ENCODE results near the gene HNF4A.

The HNF4A gene

GRCh38 chr20:44438782-44439181, 83.3 kb downstream of the HNF4A start:
- H2BK15ac ChIP-seq (replicated peaks; ENCODE audit: low read depth): no peak overlapping the region
- no peak overlapping the region for H2AK5ac ChIP-seq (ENCODE audit: low read length)
- H3K9ac ChIP-seq (ENCODE audit: low read length): no peak overlapping the region
- no peak overlapping the region for H3K23ac ChIP-seq (ENCODE audit: low read length)
- no peak overlapping the region for H3K4me2 ChIP-seq (ENCODE audit: low read length)
- no CpG with 5 or more reads among the region's 4 CpGs for WGBS (ENCODE audit: extremely low coverage, insufficient coverage, low lambda C conversion rate)
- no peak overlapping the region for H3K56ac ChIP-seq (ENCODE audit: low read length)
- no peak overlapping the region for H3K18ac ChIP-seq (ENCODE audit: low read length)
- no peak overlapping the region for H2BK120ac ChIP-seq (ENCODE audit: low read depth, low read length)
- H4K5ac ChIP-seq (ENCODE audit: low read length): no peak overlapping the region
- H3K27me3 ChIP-seq (ENCODE audit: insufficient read depth, low read length, poor library complexity): no peaks in the 10 kb centered on the region
- H2BK5ac ChIP-seq (ENCODE audit: low read length): no peak overlapping the region
- DNase-seq: no peak
- H3K4me3 ChIP-seq (ENCODE audit: low read length): no peak overlapping the region
- no peak overlapping the region for H3K27ac ChIP-seq (ENCODE audit: low read depth, low read length)
- H3K79me1 ChIP-seq (ENCODE audit: low read length): no peaks in the 10 kb centered on the region
- no peaks in the 10 kb centered on the region for H3K79me2 ChIP-seq (ENCODE audit: control insufficient read depth, insufficient read depth, low read length)
- H3K4ac ChIP-seq (ENCODE audit: low read depth, low read length): no peak overlapping the region
- H4K8ac ChIP-seq (ENCODE audit: low read depth, low read length): no peak overlapping the region
- H3K4me1 ChIP-seq (ENCODE audit: control insufficient read depth, low read depth, low read length): peaks cover 1% of the 10 kb centered on the region
- no peaks in the 10 kb centered on the region for H3K36me3 ChIP-seq (ENCODE audit: control insufficient read depth, insufficient read depth, low read length)

- no peak overlapping the region for H2BK5ac ChIP-seq (ENCODE audit: low read length)
- H3K79me2 ChIP-seq (ENCODE audit: control insufficient read depth, insufficient read depth, low read length): no peaks in the 10 kb centered on the region
- H3K9ac ChIP-seq (ENCODE audit: low read length): no peak overlapping the region
- no peak overlapping the region for H3K4me2 ChIP-seq (ENCODE audit: low read length)
- no peaks in the 10 kb centered on the region for H3K79me1 ChIP-seq (ENCODE audit: low read length)
- no peak overlapping the region for H3K18ac ChIP-seq (ENCODE audit: low read length)
- no peak overlapping the region for H2AK5ac ChIP-seq (ENCODE audit: low read length)
- H3K23ac ChIP-seq (ENCODE audit: low read length): no peak overlapping the region
- H4K8ac ChIP-seq (ENCODE audit: low read depth, low read length): no peak overlapping the region
- no peaks in the 10 kb centered on the region for H3K36me3 ChIP-seq (ENCODE audit: control insufficient read depth, insufficient read depth, low read length)
- no peak overlapping the region for H3K27ac ChIP-seq (ENCODE audit: low read depth, low read length)
- H3K4ac ChIP-seq (ENCODE audit: low read depth, low read length): no peak overlapping the region
- no CpG with 5 or more reads among the region's 2 CpGs for WGBS (ENCODE audit: extremely low coverage, insufficient coverage, low lambda C conversion rate)
- H2BK15ac ChIP-seq (replicated peaks; ENCODE audit: low read depth): no peak overlapping the region
- no peak for DNase-seq
- no peak overlapping the region for H3K4me3 ChIP-seq (ENCODE audit: low read length)
- no peak overlapping the region for H2BK120ac ChIP-seq (ENCODE audit: low read depth, low read length)
- H4K5ac ChIP-seq (ENCODE audit: low read length): no peak overlapping the region
- H3K27me3 ChIP-seq (ENCODE audit: insufficient read depth, low read length, poor library complexity): no peaks in the 10 kb centered on the region
- no peak overlapping the region for H3K56ac ChIP-seq (ENCODE audit: low read length)
- H3K4me1 ChIP-seq (ENCODE audit: control insufficient read depth, low read depth, low read length): peaks cover 1% of the 10 kb centered on the region
Measured at GRCh38 chr20:44439318-44439717, 83.8 kb downstream of the HNF4A start.

GRCh38 chr20:44442298-44443070, 87.0 kb downstream of the HNF4A start:
- WGBS (ENCODE audit: extremely low coverage, insufficient coverage, low lambda C conversion rate): no CpG with 5 or more reads among the region's 12 CpGs
- Histone ChIP-seq H3K4me1 (ENCODE audit: control insufficient read depth, low read depth, low read length) (peaks cover 1% of the 10 kb centered on the region), H3K56ac (ENCODE audit: low read length) (peak overlapping the region; percentile 65), H3K4me3 (ENCODE audit: low read length) (no peak overlapping the region), H3K36me3 (ENCODE audit: control insufficient read depth, insufficient read depth, low read length) (no peaks in the 10 kb centered on the region), H4K5ac (ENCODE audit: low read length) (no peak overlapping the region), H4K8ac (ENCODE audit: low read depth, low read length) (no peak overlapping the region), H3K4me2 (ENCODE audit: low read length) (no peak overlapping the region), H3K79me2 (ENCODE audit: control insufficient read depth, insufficient read depth, low read length) (no peaks in the 10 kb centered on the region), H2BK15ac (replicated peaks; ENCODE audit: low read depth) (no peak overlapping the region), H3K18ac (ENCODE audit: low read length) (no peak overlapping the region), H2BK5ac (ENCODE audit: low read length) (no peak overlapping the region), H2AK5ac (ENCODE audit: low read length) (no peak overlapping the region), H3K9ac (ENCODE audit: low read length) (no peak overlapping the region), H3K79me1 (ENCODE audit: low read length) (no peaks in the 10 kb centered on the region), H3K23ac (ENCODE audit: low read length) (no peak overlapping the region), H3K4ac (ENCODE audit: low read depth, low read length) (no peak overlapping the region), H2BK120ac (ENCODE audit: low read depth, low read length) (no peak overlapping the region), H3K27ac (ENCODE audit: low read depth, low read length) (no peak overlapping the region), H3K27me3 (ENCODE audit: insufficient read depth, low read length, poor library complexity) (no peaks in the 10 kb centered on the region)
- no peak for DNase-seq

- Histone ChIP-seq H3K4me1 (ENCODE audit: control insufficient read depth, low read depth, low read length) (peaks cover 1% of the 10 kb centered on the region), H3K23ac (ENCODE audit: low read length) (no peak overlapping the region), H2BK5ac (ENCODE audit: low read length) (no peak overlapping the region), H3K18ac (ENCODE audit: low read length) (no peak overlapping the region), H3K56ac (ENCODE audit: low read length) (no peak overlapping the region), H2AK5ac (ENCODE audit: low read length) (no peak overlapping the region), H3K4me2 (ENCODE audit: low read length) (no peak overlapping the region), H3K79me1 (ENCODE audit: low read length) (no peaks in the 10 kb centered on the region), H3K27me3 (ENCODE audit: insufficient read depth, low read length, poor library complexity) (no peaks in the 10 kb centered on the region), H2BK15ac (replicated peaks; ENCODE audit: low read depth) (no peak overlapping the region), H3K27ac (ENCODE audit: low read depth, low read length) (no peak overlapping the region), H4K8ac (ENCODE audit: low read depth, low read length) (no peak overlapping the region), H3K79me2 (ENCODE audit: control insufficient read depth, insufficient read depth, low read length) (no peaks in the 10 kb centered on the region), H3K4me3 (ENCODE audit: low read length) (no peak overlapping the region), H3K9ac (ENCODE audit: low read length) (no peak overlapping the region), H4K5ac (ENCODE audit: low read length) (no peak overlapping the region), H3K4ac (ENCODE audit: low read depth, low read length) (no peak overlapping the region), H2BK120ac (ENCODE audit: low read depth, low read length) (no peak overlapping the region), H3K36me3 (ENCODE audit: control insufficient read depth, insufficient read depth, low read length) (no peaks in the 10 kb centered on the region)
- no peak for DNase-seq
- WGBS (ENCODE audit: extremely low coverage, insufficient coverage, low lambda C conversion rate): no CpG with 5 or more reads among the region's 6 CpGs
Measured at GRCh38 chr20:44445742-44446710, 90.5 kb downstream of the HNF4A start.

DNA sequence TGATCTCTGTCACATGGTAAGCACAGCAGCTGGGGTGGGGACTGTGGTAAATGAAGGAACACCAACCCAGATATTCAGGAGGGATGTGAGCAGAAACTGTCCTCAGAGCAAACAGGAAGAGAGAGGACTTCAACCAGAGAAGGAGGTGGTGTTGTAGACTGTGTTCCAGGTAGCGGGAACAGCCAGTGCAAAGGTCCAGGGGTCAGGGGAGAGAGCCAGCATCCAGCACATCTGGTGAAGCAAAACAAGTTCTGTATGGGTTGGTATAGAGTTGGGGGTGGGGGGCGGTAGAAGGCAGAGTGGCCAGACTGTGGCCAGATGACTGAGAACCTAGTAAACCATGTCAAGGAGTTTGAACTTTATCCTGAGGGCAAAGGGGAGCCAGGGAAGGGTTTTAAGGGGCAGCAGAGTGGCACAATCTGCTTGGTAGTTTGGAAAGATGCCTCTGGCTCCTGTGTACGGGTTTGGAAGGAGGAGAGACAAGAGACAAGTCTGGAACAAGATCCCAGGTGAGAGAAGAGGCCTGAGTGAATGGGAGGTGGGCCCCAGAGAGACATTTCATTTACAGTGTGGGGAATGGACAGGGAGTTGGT, 92.4 kb downstream of the HNF4A start:
- no peak overlapping the region for H3K4ac ChIP-seq (ENCODE audit: low read depth, low read length)
- no peak overlapping the region for H3K4me2 ChIP-seq (ENCODE audit: low read length)
- H3K4me3 ChIP-seq (ENCODE audit: low read length): no peak overlapping the region
- H3K4me1 ChIP-seq (ENCODE audit: control insufficient read depth, low read depth, low read length): peaks cover 1% of the 10 kb centered on the region
- no peak overlapping the region for H3K56ac ChIP-seq (ENCODE audit: low read length)
- no peak overlapping the region for H2BK120ac ChIP-seq (ENCODE audit: low read depth, low read length)
- H3K79me1 ChIP-seq (ENCODE audit: low read length): no peaks in the 10 kb centered on the region
- H3K9ac ChIP-seq (ENCODE audit: low read length): no peak overlapping the region
- H3K23ac ChIP-seq (ENCODE audit: low read length): no peak overlapping the region
- no peaks in the 10 kb centered on the region for H3K36me3 ChIP-seq (ENCODE audit: control insufficient read depth, insufficient read depth, low read length)
- no peaks in the 10 kb centered on the region for H3K27me3 ChIP-seq (ENCODE audit: insufficient read depth, low read length, poor library complexity)
- no peak overlapping the region for H3K18ac ChIP-seq (ENCODE audit: low read length)
- no peak overlapping the region for H2AK5ac ChIP-seq (ENCODE audit: low read length)
- no peak overlapping the region for H2BK15ac ChIP-seq (replicated peaks; ENCODE audit: low read depth)
- no peaks in the 10 kb centered on the region for H3K79me2 ChIP-seq (ENCODE audit: control insufficient read depth, insufficient read depth, low read length)
- H4K5ac ChIP-seq (ENCODE audit: low read length): no peak overlapping the region
- no peak overlapping the region for H3K27ac ChIP-seq (ENCODE audit: low read depth, low read length)
- WGBS (ENCODE audit: extremely low coverage, insufficient coverage, low lambda C conversion rate): no CpG with 5 or more reads among the region's 3 CpGs
- DNase-seq: no peak
- H4K8ac ChIP-seq (ENCODE audit: low read depth, low read length): no peak overlapping the region
- H2BK5ac ChIP-seq (ENCODE audit: low read length): no peak overlapping the region
